Measurements from ENCODE around the gene CARS2. TPM values are rescaled to one million over a fixed set of nuclear protein-coding genes. Genes with fewer than 3 reads are reported as not detected.

CARS2 gene
- total and polyA plus RNA-seq, 8 donors: 49.3 to 247 (median 75.7) TPM

DNA sequence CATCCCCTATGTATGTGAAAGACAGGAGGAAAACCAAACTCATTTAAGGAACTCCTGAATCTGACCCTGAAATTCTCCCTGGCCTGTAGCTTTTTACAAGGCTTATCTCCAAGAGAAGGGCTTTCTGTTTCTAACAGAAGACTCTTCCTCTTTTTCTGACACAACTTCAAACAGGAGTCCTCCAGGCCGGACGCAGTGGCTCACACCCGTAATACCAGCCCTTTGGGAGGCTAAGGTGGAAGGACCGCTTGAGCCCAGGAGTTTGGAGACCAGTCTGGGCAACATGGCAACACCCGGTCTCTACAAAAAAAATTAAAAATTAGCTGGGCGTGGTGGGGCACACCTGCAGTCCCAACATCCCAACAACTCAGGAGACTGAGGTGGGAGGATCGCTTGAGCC, 41.9 kb downstream of the CARS2 start:
- Histone ChIP-seq H3K9me3 (peaks cover 0 to 7% (median 4%) of the 10 kb centered on the region in 4 donors), H3K4me1 (no peaks in the 10 kb centered on the region), H3K4me3 (no peak overlapping the region), H3K36me3 (peaks cover 32 to 97% (median 92%) of the 10 kb centered on the region in 4 donors), H3K27ac (no peak overlapping the region), H3K27me3 (no peaks in the 10 kb centered on the region)
- intact Hi-C loops (cut with DNase I; ENCODE audit: low total_unique reads): no loop called here
- DNase-seq: no peak
- TF ChIP-seq POLR2A (IDR thresholded peaks at IDR 0.05): no peak
- no peak for TF ChIP-seq CTCF (IDR thresholded peaks at IDR 0.05)
- TF ChIP-seq POLR2AphosphoS5 (IDR thresholded peaks at IDR 0.05): no peak
- TF ChIP-seq EP300 (IDR thresholded peaks at IDR 0.05): no peak
- 94 to 96% (median 94%) methylated on average over 7 of the region's 7 CpGs for WGBS, 5 donors

GRCh38 chr13:110663491-110663890, 42.4 kb downstream of the CARS2 start:
- TF ChIP-seq POLR2AphosphoS5 (IDR thresholded peaks at IDR 0.05) (no peak), EP300 (IDR thresholded peaks at IDR 0.05) (no peak), CTCF (IDR thresholded peaks at IDR 0.05) (no peak), POLR2A (IDR thresholded peaks at IDR 0.05) (no peak)
- no peak for DNase-seq
- Histone ChIP-seq H3K4me3 (no peak overlapping the region), H3K9me3 (peaks cover 0 to 7% (median 4%) of the 10 kb centered on the region in 4 donors), H3K4me1 (no peaks in the 10 kb centered on the region), H3K27me3 (no peaks in the 10 kb centered on the region), H3K36me3 (peaks cover 29 to 97% (median 90%) of the 10 kb centered on the region in 4 donors), H3K27ac (no peak overlapping the region)
- intact Hi-C loops (cut with DNase I; ENCODE audit: low total_unique reads): no loop called here
- 78 to 87% (median 81%) methylated on average over 7 of the region's 7 CpGs for WGBS, 5 donors

DNA sequence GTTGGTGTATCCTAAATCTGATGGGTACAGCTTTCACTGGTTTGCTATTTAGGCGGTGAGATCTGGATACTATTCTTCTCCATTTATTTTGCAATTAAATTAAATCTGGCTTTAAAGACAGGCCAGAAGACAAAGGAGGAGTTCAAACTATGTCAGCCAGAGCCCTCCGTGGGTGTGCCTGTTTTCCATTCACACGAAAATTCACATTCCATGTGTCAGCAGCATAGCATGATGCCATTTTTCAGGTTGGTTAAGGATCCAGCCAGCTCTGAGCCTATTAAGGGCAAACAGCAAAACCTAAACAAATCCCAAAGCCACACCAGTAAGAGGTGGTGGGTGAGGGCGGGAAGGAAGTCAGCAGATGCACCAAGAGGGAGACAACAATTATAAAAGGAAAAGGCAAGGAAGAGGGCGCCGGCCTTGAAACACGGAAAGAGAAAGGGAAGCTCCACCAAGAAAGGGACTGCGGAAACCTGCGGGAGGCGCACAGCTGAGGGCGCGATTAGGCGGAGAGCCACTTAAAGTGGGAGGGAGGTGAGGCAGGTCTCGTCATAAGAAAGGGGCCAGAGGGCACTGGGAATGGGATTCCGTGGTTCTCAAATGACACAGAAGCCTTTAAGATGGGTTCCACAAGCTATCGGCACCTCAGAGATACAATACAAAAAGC, 43.0 kb downstream of the CARS2 start:
- Histone ChIP-seq H3K9me3 (peaks cover 0 to 7% (median 4%) of the 10 kb centered on the region in 4 donors), H3K36me3 (peaks cover 29 to 97% (median 90%) of the 10 kb centered on the region in 4 donors), H3K4me1 (no peaks in the 10 kb centered on the region), H3K4me3 (no peak overlapping the region), H3K27ac (no peak overlapping the region), H3K27me3 (no peaks in the 10 kb centered on the region)
- WGBS, 5 donors: 96 to 97% (median 96%) methylated on average over 16 of the region's 16 CpGs
- TF ChIP-seq POLR2A (IDR thresholded peaks at IDR 0.05) (no peak), POLR2AphosphoS5 (IDR thresholded peaks at IDR 0.05) (no peak), EP300 (IDR thresholded peaks at IDR 0.05) (no peak), CTCF (IDR thresholded peaks at IDR 0.05) (no peak)
- no peak for DNase-seq
- intact Hi-C loops (cut with DNase I; ENCODE audit: low total_unique reads): no loop called here

DNA sequence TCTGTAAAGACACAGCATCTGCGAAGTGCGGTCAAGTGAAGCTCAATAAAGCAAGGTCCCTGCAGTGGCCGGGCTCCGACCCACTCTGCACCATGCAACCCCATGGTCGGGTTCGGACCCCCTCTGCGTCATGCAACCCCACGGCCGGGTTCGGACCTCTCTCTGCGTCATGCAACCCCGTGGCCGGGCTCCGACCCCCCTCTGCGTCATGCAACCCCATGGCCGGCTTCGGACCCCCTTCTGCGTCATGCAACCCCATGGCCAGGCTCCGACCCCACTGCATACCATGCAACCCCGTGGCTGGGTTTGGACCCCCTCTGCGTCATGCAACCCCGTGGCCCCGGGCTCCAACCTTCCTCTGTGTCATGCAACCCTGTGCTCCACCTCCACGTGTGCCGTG, 43.8 kb downstream of the CARS2 start:
- H3K27ac ChIP-seq: no peak overlapping the region
- no peaks in the 10 kb centered on the region for H3K27me3 ChIP-seq
- no peak for DNase-seq
- no peaks in the 10 kb centered on the region for H3K4me1 ChIP-seq
- intact Hi-C loops (cut with DNase I; ENCODE audit: low total_unique reads): no loop called here
- no peak overlapping the region for H3K4me3 ChIP-seq
- peaks cover 29 to 93% (median 84%) of the 10 kb centered on the region in 4 donors for H3K36me3 ChIP-seq
- WGBS, 5 donors: 91 to 99% (median 98%) methylated on average over 18 to 25 of the region's 25 CpGs
- H3K9me3 ChIP-seq: peaks cover 0 to 7% (median 4%) of the 10 kb centered on the region in 4 donors
- TF ChIP-seq EP300 (IDR thresholded peaks at IDR 0.05) (no peak), CTCF (IDR thresholded peaks at IDR 0.05) (no peak), POLR2A (IDR thresholded peaks at IDR 0.05) (no peak), POLR2AphosphoS5 (IDR thresholded peaks at IDR 0.05) (no peak)

Data from stomach (tissue), 9 donors.